A549 (cell line): Measurements from ENCODE around the gene SMAD9. TPM values are rescaled to one million over a fixed set of nuclear protein-coding genes. Genes with fewer than 3 reads are reported as not detected.

ENCODE experiments used
- ATAC-seq, 2 experiments: fragments of 200-7000 bp in 1 of 2; fragments of >200 bp in 1 of 2; cut with Nextera tagmentation in 1 of 2; cut with Tn5 transposase in 1 of 2; 3 replicates each; pipeline versions ENCODE4 v1.8.0 to v1.9.1; 2018 to 2020; ENCODE audit warnings: mild to moderate bottlenecking in 1 of 2, moderate library complexity in 1 of 2
- CTCF ChIA-PET: fragments of 300-600 bp; sonication (Branson Sonifier 250); formaldehyde crosslinking; extraction: SDS; loops from one replicate; lab custom pipeline; 2021; ENCODE audit warnings: antibody characterized with exemption, inconsistent platforms; lab: Yijun Ruan, JAX
- POLR2A ChIA-PET: fragments of 350-600 bp; formaldehyde crosslinking; extraction: SDS; loops from one replicate; lab custom pipeline; 2021; ENCODE audit warnings: antibody characterized with exemption, inconsistent platforms; lab: Yijun Ruan, JAX
- DNase-seq, 2 experiments: peaks; one replicate each; pipeline versions ENCODE4 v3.0.0 to v3.0.0-alpha.2; 2011 to 2016; ENCODE audit warnings: low read depth in 1 of 2, low spot score in 1 of 2
- FAIRE-seq: peaks from 2 replicates; lab custom pipeline; 2011; peaks lifted over from hg19 to GRCh38; lab: Jason Lieb, UNC
- H3K27ac ChIP-seq, 2 experiments: fragments of >200 bp; sonication (Bioruptor Twin); formaldehyde crosslinking; 3 replicates each; pipeline ENCODE4 v1.5.1; 2016 to 2017
- H3K4me1 ChIP-seq: fragments of >200 bp; sonication (Bioruptor Twin); formaldehyde crosslinking; 3 replicates; pipeline ENCODE4 v1.6.1; 2016
- H3K4me2 ChIP-seq: fragments of >200 bp; sonication (Bioruptor Twin); formaldehyde crosslinking; 3 replicates; pipeline ENCODE4 v1.6.1; 2016
- H3K4me3 ChIP-seq: fragments of >200 bp; sonication (Bioruptor Twin); formaldehyde crosslinking; 3 replicates; pipeline ENCODE4 v1.5.1; 2016
- H3K9me3 ChIP-seq: fragments of >200 bp; sonication (Bioruptor Twin); formaldehyde crosslinking; 3 replicates; pipeline ENCODE4 v1.6.1; 2016
- CHD4 ChIP-seq: fragments of 200-600 bp; sonication (generic); IDR thresholded peaks from 2 replicates; pipeline ENCODE4 v1.6.1; 2016; ENCODE audit warnings: antibody characterized with exemption, mild to moderate bottlenecking, borderline replicate concordance
- CTCF ChIP-seq: fragments of >200 bp; sonication (Bioruptor Twin); formaldehyde crosslinking; IDR thresholded peaks from 3 replicates; pipeline ENCODE4 v1.5.1; 2016
- EHF ChIP-seq: fragments of 250-450 bp; sonication (Bioruptor Pico); IDR thresholded peaks from 2 replicates; pipeline ENCODE4 v1.5.0; 2020; ENCODE audit warnings: mild to moderate bottlenecking
- FOXS1 ChIP-seq: fragments of 250-450 bp; sonication (Bioruptor Pico); IDR thresholded peaks from 2 replicates; pipeline ENCODE4 v1.5.0; 2020; ENCODE audit warnings: mild to moderate bottlenecking, moderate library complexity
- HDAC2 ChIP-seq: fragments of 200-600 bp; sonication (generic); IDR thresholded peaks from 2 replicates; pipeline ENCODE4 v1.6.1; 2016
- HEYL ChIP-seq: fragments of 250-450 bp; sonication (Bioruptor Pico); IDR thresholded peaks from 2 replicates; pipeline ENCODE4 v1.8.0; 2021; ENCODE audit warnings: mild to moderate bottlenecking, moderate library complexity
- MAFK ChIP-seq: fragments of 450-650 bp; IDR thresholded peaks from 2 replicates; pipeline ENCODE4 v1.6.1; 2014; ENCODE audit not compliant: partially characterized antibody
- MYC ChIP-seq: IDR thresholded peaks from 2 replicates; pipeline ENCODE4 v1.6.1; 2012; ENCODE audit warnings: mild to moderate bottlenecking, inconsistent platforms, low read length, improper control_type of control experiment, borderline replicate concordance
- NFE2L2 ChIP-seq: fragments of 150-350 bp; conservative IDR thresholded peaks from 2 replicates; pipeline ENCODE4 v1.6.1; 2014; ENCODE audit warnings: low read length
- NPAS2 ChIP-seq: fragments of 250-450 bp; sonication (Bioruptor Pico); IDR thresholded peaks from 2 replicates; pipeline ENCODE4 v1.8.0; 2022; ENCODE audit warnings: mild to moderate bottlenecking, moderate library complexity, borderline replicate concordance
- PBX3 ChIP-seq: IDR thresholded peaks from 2 replicates; pipeline ENCODE4 v1.6.1; 2012
- PHF8 ChIP-seq: fragments of 200-600 bp; sonication (generic); IDR thresholded peaks from 2 replicates; pipeline ENCODE4 v1.6.1; 2016; ENCODE audit warnings: low read depth, mild to moderate bottlenecking, antibody characterized with exemption, moderate library complexity, borderline replicate concordance
- POLR2A ChIP-seq: IDR thresholded peaks from 2 replicates; pipeline ENCODE4 v1.6.1; 2012; ENCODE audit warnings: mild to moderate bottlenecking, low read length
- POLR2AphosphoS2 ChIP-seq: conservative IDR thresholded peaks from 2 replicates; pipeline ENCODE4 v1.6.1; 2012; ENCODE audit warnings: low read length, improper control_type of control experiment, inconsistent platforms
- RARB ChIP-seq: fragments of 250-450 bp; sonication (Bioruptor Pico); IDR thresholded peaks from 2 replicates; pipeline ENCODE4 v1.8.0; 2021; ENCODE audit warnings: mild to moderate bottlenecking, moderate library complexity
- SMC3 ChIP-seq: fragments of >200 bp; sonication (Bioruptor Twin); formaldehyde crosslinking; IDR thresholded peaks from 3 replicates; pipeline ENCODE4 v1.6.1; 2018; ENCODE audit warnings: inconsistent platforms
- WGBS: methylation state at CpG from one replicate; pipeline ENCODE4 v1.1.6; 2017; ENCODE audit errors: missing lambda C conversion rate; 5-methylcytosine and 5-hydroxymethylcytosine counted together
- polyA plus RNA-seq, 4 experiments: library from polyadenylated mRNA; depleted of rRNA in 3 of 4; stranded (reverse); fragments of >200 nt; fragmentation: RNase III in 1 of 4; extraction: RNeasy Plus Mini Kit Qiagen cat#74134 plus additional on column Dnase treatment in 1 of 4; gene quantifications; 2 replicates in 3 of 4; 3 replicates in 1 of 4; pipeline ENCODE4 v1.2.3, GENCODE V29; 2011 to 2017
- TF ChIP-seq, protein P1 (sequence below): fragments of >200 bp; sonication (Bioruptor Twin); formaldehyde crosslinking; IDR thresholded peaks from 3 replicates; pipeline ENCODE4 v1.6.1; 2016
- TF ChIP-seq, protein P2 (sequence below): IDR thresholded peaks from 2 replicates; pipeline ENCODE4 v1.6.1; 2012; ENCODE audit warnings: low read depth, borderline replicate concordance

Gene SMAD9
- polyA plus RNA-seq, 2 of the 4 experiments (the other 2 are of a cell fraction), result 0.04 to 0.06 TPM

- ATAC-seq (peak in 1 of 2 experiments; percentile 11; a peak in 3 of 6 replicates), DNase-seq (no peak), FAIRE-seq (no peak)
- H3K4me2 ChIP-seq, result peak overlapping the region; percentile 94
- TF ChIP-seq PHF8 (no peak), CTCF (peak; percentile 15; the same call in 2 of the 3 replicates)
- no peaks in the 10 kb centered on the region for H3K9me3 ChIP-seq
- peak overlapping the region; percentile 48 to 97; a peak in 5 of 6 replicates for H3K27ac ChIP-seq
- WGBS, result 29% methylated on average over 12 of the region's 12 CpGs
- H3K4me1 ChIP-seq, result peaks cover 9% of the 10 kb centered on the region; the same call in 1 of the 3 replicates
- ChIA-PET CTCF (interaction anchor here (0.6 to 0.7 kb wide), 2 partner anchors 165 to 169 kb away, joined by 3 read pairs; no protein-coding TSS in a partner anchor), POLR2A (no interaction called here)
- H3K4me3 ChIP-seq, result peak overlapping the region; percentile 70
These were observed 101.8 kb downstream of the SMAD9 start for GRCh38 chr13:36817996-36818803.

DNA sequence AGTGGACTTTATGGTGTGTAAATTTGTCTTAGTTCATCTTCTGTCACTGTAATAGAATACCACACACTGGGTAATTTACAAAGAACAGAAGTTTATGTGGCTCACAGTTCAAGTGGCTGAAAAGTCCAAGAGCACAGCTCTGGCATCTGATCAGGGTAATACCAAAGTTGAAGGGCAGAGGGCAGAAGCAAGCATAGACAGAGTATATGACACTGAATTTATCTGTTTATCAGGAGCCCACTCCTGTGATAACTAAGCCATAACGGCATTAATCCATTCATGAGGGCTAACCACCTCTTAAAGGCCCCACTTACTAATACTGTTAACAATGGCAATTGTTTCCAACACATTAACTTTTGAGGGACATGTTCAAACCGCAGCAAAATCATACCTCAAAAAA, 105.0 kb downstream of the SMAD9 start:
- ATAC-seq, result peak in 1 of 2 experiments; percentile 53; a peak in 2 of 6 replicates
- CTCF ChIA-PET, result no interaction called here

GRCh38 chr13:36814465-36814864, 105.6 kb downstream of the SMAD9 start:
- CTCF ChIA-PET, result no interaction called here
- H3K4me2 ChIP-seq, result no peak overlapping the region
- TF ChIP-seq SMC3 (no peak), POLR2AphosphoS2 (no peak), MAFK (no peak)
- TF ChIP-seq, all 56 proteins: peak for 0
- Histone ChIP-seq H3K4me1 (no peaks in the 10 kb centered on the region), H3K27ac (no peak overlapping the region), H3K9me3 (no peaks in the 10 kb centered on the region), H3K4me3 (no peak overlapping the region)
- WGBS, result 65% methylated on average over 9 of the region's 9 CpGs
- FAIRE-seq (no peak), DNase-seq (no peak), ATAC-seq (no peak)
- POLR2A ChIA-PET, result no interaction called here

More for the DNA sequence above, 105.0 kb downstream of the SMAD9 start:
- DNase-seq, result peak in 1 of 2 experiments; percentile 7
- POLR2A ChIA-PET, result no interaction called here
- H3K4me1 ChIP-seq, result peaks cover under 1% of the 10 kb centered on the region; the same call in 1 of the 3 replicates
- no peak overlapping the region for H3K4me2 ChIP-seq
- TF ChIP-seq NPAS2 (CRISPR knock-in tag) (no peak), CTCF (peak; percentile 17; the same call in 1 of the 3 replicates), HDAC2 (no peak), MYC (no peak)
- H3K27ac ChIP-seq, result no peak overlapping the region
- WGBS, result 20% methylated on average over 2 of the region's 2 CpGs
- no peak overlapping the region for H3K4me3 ChIP-seq
- no peak for FAIRE-seq
- H3K9me3 ChIP-seq, result no peaks in the 10 kb centered on the region

- Histone ChIP-seq H3K4me2 (no peak overlapping the region), H3K4me3 (no peak overlapping the region), H3K4me1 (no peaks in the 10 kb centered on the region), H3K27ac (no peak overlapping the region), H3K9me3 (no peaks in the 10 kb centered on the region)
- ChIA-PET POLR2A (no interaction called here), CTCF (no interaction called here)
- no peak for ATAC-seq
- DNase-seq, result no peak
- 12% methylated on average over 1 of the region's 1 CpG for WGBS
- no peak for FAIRE-seq
- TF ChIP-seq HEYL (CRISPR knock-in tag) (no peak), NFE2L2 (no peak), CTCF (no peak), POLR2A (no peak), RARB (no peak), MYC (no peak), SMC3 (no peak), POLR2AphosphoS2 (no peak), FOXS1 (CRISPR knock-in tag) (no peak), CHD4 (no peak), EHF (CRISPR knock-in tag) (no peak), PBX3 (no peak)
- TF ChIP-seq, protein P1, sequence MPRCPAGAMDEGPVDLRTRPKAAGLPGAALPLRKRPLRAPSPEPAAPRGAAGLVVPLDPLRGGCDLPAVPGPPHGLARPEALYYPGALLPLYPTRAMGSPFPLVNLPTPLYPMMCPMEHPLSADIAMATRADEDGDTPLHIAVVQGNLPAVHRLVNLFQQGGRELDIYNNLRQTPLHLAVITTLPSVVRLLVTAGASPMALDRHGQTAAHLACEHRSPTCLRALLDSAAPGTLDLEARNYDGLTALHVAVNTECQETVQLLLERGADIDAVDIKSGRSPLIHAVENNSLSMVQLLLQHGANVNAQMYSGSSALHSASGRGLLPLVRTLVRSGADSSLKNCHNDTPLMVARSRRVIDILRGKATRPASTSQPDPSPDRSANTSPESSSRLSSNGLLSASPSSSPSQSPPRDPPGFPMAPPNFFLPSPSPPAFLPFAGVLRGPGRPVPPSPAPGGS, result no peak
- TF ChIP-seq, protein P2, sequence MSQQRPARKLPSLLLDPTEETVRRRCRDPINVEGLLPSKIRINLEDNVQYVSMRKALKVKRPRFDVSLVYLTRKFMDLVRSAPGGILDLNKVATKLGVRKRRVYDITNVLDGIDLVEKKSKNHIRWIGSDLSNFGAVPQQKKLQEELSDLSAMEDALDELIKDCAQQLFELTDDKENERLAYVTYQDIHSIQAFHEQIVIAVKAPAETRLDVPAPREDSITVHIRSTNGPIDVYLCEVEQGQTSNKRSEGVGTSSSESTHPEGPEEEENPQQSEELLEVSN, result no peak
These were observed 106.8 kb downstream of the SMAD9 start for GRCh38 chr13:36813225-36813624.
